HFFc6 (cell line): ENCODE results near the gene RAD23B. TPM values are rescaled to one million over a fixed set of nuclear protein-coding genes. Genes with fewer than 3 reads are reported as not detected.

Experiments used
- DNase-seq: peaks from one replicate; pipeline ENCODE4 v3.0.0-alpha.2; 2018
- H3K27ac Mint-ChIP-seq: 2 replicates; pipeline ENCODE4 v1.8.0; 2020; ENCODE audit warnings: mild to moderate bottlenecking, mixed read lengths
- H3K27me3 Mint-ChIP-seq: 2 replicates; pipeline ENCODE4 v1.8.0; 2021; ENCODE audit warnings: mild to moderate bottlenecking, moderate library complexity, mixed read lengths; ENCODE audit not compliant: insufficient read depth
- H3K36me3 Mint-ChIP-seq: 2 replicates; pipeline ENCODE4 v1.8.0; 2021; ENCODE audit warnings: low read depth, mixed read lengths
- H3K4me1 Mint-ChIP-seq: 2 replicates; pipeline ENCODE4 v1.8.0; 2020; ENCODE audit warnings: low read depth, mixed read lengths
- H3K4me3 Mint-ChIP-seq: 2 replicates; pipeline ENCODE4 v1.8.0; 2020; ENCODE audit warnings: mild to moderate bottlenecking, moderate library complexity, mixed read lengths
- H3K9me3 Mint-ChIP-seq: 2 replicates; pipeline ENCODE4 v1.8.0; 2020; ENCODE audit warnings: mild to moderate bottlenecking, mixed read lengths
- CTCF ChIP-seq: fragments of 200-600 bp; sonication (generic); IDR thresholded peaks from 2 replicates; pipeline ENCODE4 v1.5.0; 2021; ENCODE audit warnings: antibody characterized with exemption, mild to moderate bottlenecking
- total RNA-seq, 6 experiments: library from RNA; stranded (reverse); fragmentation: NEBNext Ultra II Directional; extraction: Animal tissue kit (Norgen Biotek cat#: 25700); gene quantifications; 2 replicates in 1 of 6; 3 replicates in 5 of 6; pipeline ENCODE4 v1.2.3, GENCODE V29; 2021

Gene RAD23B
- total RNA-seq, 6 experiments from 2014 or later, result 196 to 222 (median 204) TPM

DNA sequence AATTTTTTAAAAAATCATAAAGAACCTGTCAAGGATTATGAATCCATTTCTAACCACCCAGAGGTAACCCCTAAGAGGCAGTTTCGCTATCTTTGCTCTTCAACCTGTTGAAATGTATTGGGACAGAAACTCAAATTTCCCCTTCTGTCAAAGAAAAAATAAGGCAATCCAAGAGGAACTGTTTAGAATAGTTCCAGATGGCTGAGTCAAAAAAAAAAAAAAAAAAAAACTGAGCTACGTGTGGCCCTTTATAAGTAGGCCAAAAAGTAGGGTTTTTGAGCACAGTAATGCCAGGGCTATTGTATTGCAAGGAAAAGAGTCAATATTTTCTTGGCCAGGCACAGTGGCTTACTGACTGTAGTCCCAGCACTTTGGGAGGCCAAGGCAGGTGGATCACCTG lies 94.9 kb downstream of the RAD23B start:
- H3K4me3 Mint-ChIP-seq, result no peak overlapping the region
- H3K27ac Mint-ChIP-seq, result no peak overlapping the region
- DNase-seq, result no peak
- H3K9me3 Mint-ChIP-seq, result no peaks in the 10 kb centered on the region
- peaks cover 9% of the 10 kb centered on the region for H3K27me3 Mint-ChIP-seq
- no peaks in the 10 kb centered on the region for H3K4me1 Mint-ChIP-seq
- H3K36me3 Mint-ChIP-seq, result no peaks in the 10 kb centered on the region
- TF ChIP-seq CTCF, result no peak

Other genes starting within 250 kb of the RAD23B start
- gene KLF4, start 206.5 kb downstream of the RAD23B start, total RNA-seq, result 1 to 10 TPM; 1.3 to 3.3 (median 2.4) TPM